ENCODE results near the gene DOCK11. TPM values are rescaled to one million over a fixed set of nuclear protein-coding genes. Genes with fewer than 3 reads are reported as not detected.

The DOCK11 gene
- total and polyA plus RNA-seq, 10 of the 15 experiments (the other 5 are each of a cell fraction or from before 2014, with no cell fraction given) = 16.3 to 30.7 (median 19.8) TPM

DNA sequence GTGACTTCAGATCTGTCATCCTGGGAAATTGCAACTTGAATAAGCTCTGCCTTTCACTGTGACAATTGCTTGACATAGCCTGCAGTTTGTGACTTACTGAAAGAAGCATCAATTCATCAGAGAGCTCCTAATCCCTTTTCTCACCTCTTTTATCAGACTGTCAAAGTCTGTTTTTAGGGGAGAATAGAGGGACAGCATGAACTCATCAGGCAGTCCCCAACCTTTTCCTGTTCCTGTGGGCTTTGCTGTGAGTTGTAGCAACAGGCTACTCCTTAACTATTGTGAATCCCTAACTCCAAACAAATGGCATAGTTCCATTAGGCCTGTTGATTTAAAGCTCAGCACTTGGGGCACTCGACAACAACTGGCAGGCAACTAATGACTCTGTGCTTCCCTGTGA is 64.9 kb downstream of the DOCK11 start:
- in situ Hi-C loops (cut with MboI) = no loop called here
- no peaks in the 10 kb centered on the region for H3K4me1 ChIP-seq (ENCODE audit: control insufficient read depth, insufficient read depth, low read length)
- ATAC-seq = no peak
- H3K36me3 ChIP-seq (ENCODE audit: control insufficient read depth in 2 of 2, insufficient read depth in 2 of 2, low read length in 1 of 2) = no peaks in the 10 kb centered on the region; a peak in 1 of 4 replicates
- ChIA-PET POLR2A (no interaction called here), RAD21 (ENCODE audit: unreplicated experiment) (interaction anchor here (1.0 kb wide), 1 partner anchor 12 kb away, joined by 3 read pairs; no protein-coding TSS in a partner anchor), SMC1A (ENCODE audit: uncharacterized antibody, unreplicated experiment) (interaction anchor here (0.6 kb wide), 1 partner anchor 86 kb away, joined by 3 read pairs; no protein-coding TSS in a partner anchor), CTCF (no interaction called here)
- 42% methylated on average over 1 of the region's 1 CpG for WGBS (ENCODE audit: insufficient coverage, insufficient replicate concordance, low lambda C conversion rate, missing lambda C conversion rate)
- H2AFZ ChIP-seq (ENCODE audit: control insufficient read depth, low read depth, low read length) = no peak overlapping the region
- no peaks in the 10 kb centered on the region for H3K9me3 ChIP-seq (replicated peaks; ENCODE audit: control insufficient read depth, insufficient read depth, low read length)
- no peak overlapping the region for H3K27ac ChIP-seq (ENCODE audit: control insufficient read depth, insufficient read depth)
- BruUV-seq (replicated peaks) = no TSS peak
- no peaks in the 10 kb centered on the region for H3K79me2 ChIP-seq (ENCODE audit: control insufficient read depth, insufficient read depth, low read length)
- no peak overlapping the region for H3K4me3 ChIP-seq
- TF ChIP-seq GATAD2B (conservative IDR thresholded peaks at IDR 0.05; ENCODE audit: low read depth) = no peak
- DNase-seq (ENCODE audit: low read depth, low spot score) = no peak
- intact Hi-C loops (cut with micrococcal nuclease; ENCODE audit: unreplicated experiment) = no loop called here
- H3K27me3 ChIP-seq (replicated peaks in 1 of 2; ENCODE audit: control insufficient read depth in 2 of 2, insufficient read depth in 2 of 2, low read length in 1 of 2) = no peaks in the 10 kb centered on the region
- no peaks in the 10 kb centered on the region for H4K20me1 ChIP-seq (ENCODE audit: control insufficient read depth, insufficient read depth)
- H3K4me2 ChIP-seq (ENCODE audit: control insufficient read depth, insufficient read depth) = no peak overlapping the region
- no peak for FAIRE-seq
- H3K9ac ChIP-seq (ENCODE audit: control insufficient read depth, insufficient read depth, low read length) = no peak overlapping the region

DNA sequence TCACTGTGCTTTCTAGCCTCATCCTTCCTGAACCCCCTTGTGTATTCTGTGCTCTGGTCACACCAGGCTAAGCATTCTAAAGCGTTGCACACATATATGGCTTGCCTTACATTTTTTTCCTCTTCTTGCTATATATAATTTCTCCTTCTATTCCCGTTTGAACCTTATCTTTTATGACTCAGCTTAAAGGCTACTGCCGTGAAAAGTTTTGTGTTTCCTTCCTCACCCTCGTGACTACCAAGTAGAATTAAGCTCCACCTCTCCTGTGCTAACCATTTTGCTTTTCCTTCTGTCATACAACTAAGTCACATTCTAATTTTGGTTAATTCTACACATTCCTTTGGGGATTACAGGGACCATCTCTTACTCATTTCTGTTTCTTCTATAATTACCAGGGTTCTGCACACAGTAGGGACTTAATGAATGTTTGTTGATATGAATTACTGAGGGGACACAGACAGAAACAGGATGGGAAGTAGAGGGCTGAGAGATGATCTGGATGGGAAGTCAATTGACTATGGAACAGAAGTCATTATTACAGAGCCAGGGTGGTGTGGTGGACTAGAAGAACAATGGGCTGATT is 67.1 kb downstream of the DOCK11 start:
- FAIRE-seq (no peak), ATAC-seq (no peak), DNase-seq (ENCODE audit: low read depth, low spot score) (no peak)
- no peak overlapping the region for H3K4me3 ChIP-seq
- no TSS peak for BruUV-seq (replicated peaks)
- no peaks in the 10 kb centered on the region for H3K4me1 ChIP-seq (ENCODE audit: control insufficient read depth, insufficient read depth, low read length)
- SMC1A ChIA-PET (ENCODE audit: uncharacterized antibody, unreplicated experiment) = interaction anchor here (1.1 to 1.8 kb wide), 2 partner anchors 12 to 63 kb away, joined by 3 to 4 read pairs; no protein-coding TSS in a partner anchor
- no peak overlapping the region for H3K4me2 ChIP-seq (ENCODE audit: control insufficient read depth, insufficient read depth)
- RAD21 ChIA-PET (ENCODE audit: unreplicated experiment) = no interaction called here
- no peaks in the 10 kb centered on the region for H4K20me1 ChIP-seq (ENCODE audit: control insufficient read depth, insufficient read depth)
- no peaks in the 10 kb centered on the region for H3K27me3 ChIP-seq (replicated peaks in 1 of 2; ENCODE audit: control insufficient read depth in 2 of 2, insufficient read depth in 2 of 2, low read length in 1 of 2)
- H2AFZ ChIP-seq (ENCODE audit: control insufficient read depth, low read depth, low read length) = no peak overlapping the region
- WGBS (ENCODE audit: insufficient coverage, insufficient replicate concordance, low lambda C conversion rate, missing lambda C conversion rate) = 15% methylated on average over 4 of the region's 4 CpGs
- POLR2A ChIA-PET = no interaction called here
- H3K79me2 ChIP-seq (ENCODE audit: control insufficient read depth, insufficient read depth, low read length) = no peaks in the 10 kb centered on the region
- no peaks in the 10 kb centered on the region for H3K9me3 ChIP-seq (replicated peaks; ENCODE audit: control insufficient read depth, insufficient read depth, low read length)
- CTCF ChIA-PET = interaction anchor here (0.6 kb wide), 1 partner anchor 27 kb away, joined by 3 read pairs; no protein-coding TSS in a partner anchor
- H3K36me3 ChIP-seq (ENCODE audit: control insufficient read depth in 2 of 2, insufficient read depth in 2 of 2, low read length in 1 of 2) = no peaks in the 10 kb centered on the region; a peak in 1 of 4 replicates
- no peak overlapping the region for H3K27ac ChIP-seq (ENCODE audit: control insufficient read depth, insufficient read depth)
- H3K9ac ChIP-seq (ENCODE audit: control insufficient read depth, insufficient read depth, low read length) = no peak overlapping the region
- intact Hi-C loops (cut with micrococcal nuclease; ENCODE audit: unreplicated experiment) = no loop called here
- in situ Hi-C loops (cut with MboI) = no loop called here
- TF ChIP-seq RUNX3 (IDR thresholded peaks at IDR 0.05; ENCODE audit: low read length) (no peak), PAX5 (IDR thresholded peaks at IDR 0.05; ENCODE audit: borderline replicate concordance, low read depth, low read length) (no peak), RCOR1 (conservative IDR thresholded peaks at IDR 0.05; ENCODE audit: low read depth, low read length) (no peak), ZNF24 (IDR thresholded peaks at IDR 0.05) (no peak), ZBTB40 (IDR thresholded peaks at IDR 0.05; ENCODE audit: borderline replicate concordance) (no peak), MXI1 (IDR thresholded peaks at IDR 0.05; ENCODE audit: low read depth, low read length) (no peak), POLR2AphosphoS2 (IDR thresholded peaks at IDR 0.05; ENCODE audit: low read depth, low read length) (no peak), YBX1 (IDR thresholded peaks at IDR 0.05) (no peak), EGR1 (IDR thresholded peaks at IDR 0.05; ENCODE audit: borderline replicate concordance in 1 of 2, low read depth in 2 of 2, low read length in 2 of 2) (no peak)
- TF ChIP-seq, protein P1, sequence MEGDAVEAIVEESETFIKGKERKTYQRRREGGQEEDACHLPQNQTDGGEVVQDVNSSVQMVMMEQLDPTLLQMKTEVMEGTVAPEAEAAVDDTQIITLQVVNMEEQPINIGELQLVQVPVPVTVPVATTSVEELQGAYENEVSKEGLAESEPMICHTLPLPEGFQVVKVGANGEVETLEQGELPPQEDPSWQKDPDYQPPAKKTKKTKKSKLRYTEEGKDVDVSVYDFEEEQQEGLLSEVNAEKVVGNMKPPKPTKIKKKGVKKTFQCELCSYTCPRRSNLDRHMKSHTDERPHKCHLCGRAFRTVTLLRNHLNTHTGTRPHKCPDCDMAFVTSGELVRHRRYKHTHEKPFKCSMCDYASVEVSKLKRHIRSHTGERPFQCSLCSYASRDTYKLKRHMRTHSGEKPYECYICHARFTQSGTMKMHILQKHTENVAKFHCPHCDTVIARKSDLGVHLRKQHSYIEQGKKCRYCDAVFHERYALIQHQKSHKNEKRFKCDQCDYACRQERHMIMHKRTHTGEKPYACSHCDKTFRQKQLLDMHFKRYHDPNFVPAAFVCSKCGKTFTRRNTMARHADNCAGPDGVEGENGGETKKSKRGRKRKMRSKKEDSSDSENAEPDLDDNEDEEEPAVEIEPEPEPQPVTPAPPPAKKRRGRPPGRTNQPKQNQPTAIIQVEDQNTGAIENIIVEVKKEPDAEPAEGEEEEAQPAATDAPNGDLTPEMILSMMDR (IDR thresholded peaks at IDR 0.05 in 2 of 3, conservative IDR thresholded peaks at IDR 0.05 in 1 of 3; ENCODE audit: control insufficient read depth in 2 of 3, extremely low read depth in 1 of 3, insufficient read depth in 1 of 3, low read depth in 3 of 3, low read length in 3 of 3) = no peak
